Germinal center (tissue), 1 donor: ENCODE data around the gene SMCO2.
A peak's percentile ranks its signal among the peaks of the same experiment; 100 is the strongest.

ENCODE experiments used
- DNase-seq: peaks from one replicate; pipeline ENCODE4 v3.0.0; 2012; ENCODE audit warnings: mixed read lengths, low spot score

SMCO2 gene

GRCh38 chr12:27500546-27500945 is 54.0 kb downstream of the SMCO2 start:
- no peak for DNase-seq

- DNase-seq = no peak
These were observed 55.5 kb downstream of the SMCO2 start for GRCh38 chr12:27502021-27502435.

- no peak for DNase-seq
These were observed 58.0 kb downstream of the SMCO2 start for GRCh38 chr12:27504507-27504906.

- no peak for DNase-seq
These were observed 58.6 kb downstream of the SMCO2 start for GRCh38 chr12:27505109-27505508.

- DNase-seq = no peak
These were observed 59.2 kb downstream of the SMCO2 start for GRCh38 chr12:27505761-27506160.

GRCh38 chr12:27506645-27507189 is 60.2 kb downstream of the SMCO2 start:
- no peak for DNase-seq

GRCh38 chr12:27508736-27509431 is 62.3 kb downstream of the SMCO2 start:
- DNase-seq = no peak

- no peak for DNase-seq
These were observed 64.6 kb downstream of the SMCO2 start for GRCh38 chr12:27511031-27511722.

- no peak for DNase-seq
These were observed 65.1 kb downstream of the SMCO2 start for GRCh38 chr12:27511723-27512045.

GRCh38 chr12:27513155-27513824 is 66.8 kb downstream of the SMCO2 start:
- no peak for DNase-seq

GRCh38 chr12:27515671-27516070 is 69.1 kb downstream of the SMCO2 start:
- DNase-seq = no peak

- DNase-seq = no peak
These were observed 70.1 kb downstream of the SMCO2 start for GRCh38 chr12:27516625-27517024.

GRCh38 chr12:27517546-27517945 is 71.0 kb downstream of the SMCO2 start:
- no peak for DNase-seq

GRCh38 chr12:27517961-27518665 is 71.6 kb downstream of the SMCO2 start:
- no peak for DNase-seq

GRCh38 chr12:27521066-27521465 is 74.5 kb downstream of the SMCO2 start:
- DNase-seq = no peak

GRCh38 chr12:27521981-27522380 is 75.4 kb downstream of the SMCO2 start:
- DNase-seq = no peak

GRCh38 chr12:27523305-27523641 is 76.7 kb downstream of the SMCO2 start:
- no peak for DNase-seq

GRCh38 chr12:27523642-27524493 is 77.3 kb downstream of the SMCO2 start, which contains the start of gene PPFIBP1:
Gene PPFIBP1, plus strand, starts transcription at chr12:27524206. Its CDS starts 109,191 bp downstream, at chr12:27633397.
- peak; percentile 96 for DNase-seq

GRCh38 chr12:27524494-27524835 is 77.9 kb downstream of the SMCO2 start:
- no peak for DNase-seq

GRCh38 chr12:27524839-27525753 is 78.6 kb downstream of the SMCO2 start:
- DNase-seq = no peak
